A549 (cell line): ENCODE data around the gene BAHCC1. TPM values are rescaled to one million over a fixed set of nuclear protein-coding genes. Genes with fewer than 3 reads are reported as not detected.

Experiments used
- ATAC-seq, 2 experiments: fragments of 200-7000 bp in 1 of 2; fragments of >200 bp in 1 of 2; cut with Nextera tagmentation in 1 of 2; cut with Tn5 transposase in 1 of 2; 3 replicates each; pipeline versions ENCODE4 v1.8.0 to v1.9.1; 2018 to 2020; ENCODE audit warnings: mild to moderate bottlenecking in 1 of 2, moderate library complexity in 1 of 2
- CTCF ChIA-PET: fragments of 300-600 bp; sonication (Branson Sonifier 250); formaldehyde crosslinking; extraction: SDS; loops from one replicate; lab custom pipeline; 2021; ENCODE audit warnings: antibody characterized with exemption, inconsistent platforms; lab: Yijun Ruan, JAX
- POLR2A ChIA-PET: fragments of 350-600 bp; formaldehyde crosslinking; extraction: SDS; loops from one replicate; lab custom pipeline; 2021; ENCODE audit warnings: antibody characterized with exemption, inconsistent platforms; lab: Yijun Ruan, JAX
- DNase-seq, 2 experiments: peaks; one replicate each; pipeline versions ENCODE4 v3.0.0 to v3.0.0-alpha.2; 2011 to 2016; ENCODE audit warnings: low read depth in 1 of 2, low spot score in 1 of 2
- FAIRE-seq: peaks from 2 replicates; lab custom pipeline; 2011; peaks lifted over from hg19 to GRCh38; lab: Jason Lieb, UNC
- H3K27ac ChIP-seq, 2 experiments: fragments of >200 bp; sonication (Bioruptor Twin); formaldehyde crosslinking; 3 replicates each; pipeline ENCODE4 v1.5.1; 2016 to 2017
- H3K4me1 ChIP-seq: fragments of >200 bp; sonication (Bioruptor Twin); formaldehyde crosslinking; 3 replicates; pipeline ENCODE4 v1.6.1; 2016
- H3K4me2 ChIP-seq: fragments of >200 bp; sonication (Bioruptor Twin); formaldehyde crosslinking; 3 replicates; pipeline ENCODE4 v1.6.1; 2016
- H3K4me3 ChIP-seq: fragments of >200 bp; sonication (Bioruptor Twin); formaldehyde crosslinking; 3 replicates; pipeline ENCODE4 v1.5.1; 2016
- H3K9me3 ChIP-seq: fragments of >200 bp; sonication (Bioruptor Twin); formaldehyde crosslinking; 3 replicates; pipeline ENCODE4 v1.6.1; 2016
- BHLHE40 ChIP-seq: IDR thresholded peaks from 2 replicates; pipeline ENCODE4 v1.6.1; 2012; ENCODE audit warnings: low read depth, low read length, inconsistent platforms
- CBX2 ChIP-seq: fragments of 200-600 bp; sonication (generic); IDR thresholded peaks from 2 replicates; pipeline ENCODE4 v1.6.1; 2016; ENCODE audit warnings: low read depth, mild to moderate bottlenecking, borderline replicate concordance
- EHF ChIP-seq: fragments of 250-450 bp; sonication (Bioruptor Pico); IDR thresholded peaks from 2 replicates; pipeline ENCODE4 v1.5.0; 2020; ENCODE audit warnings: mild to moderate bottlenecking
- EHMT2 ChIP-seq: fragments of 200-600 bp; sonication (generic); IDR thresholded peaks from 2 replicates; pipeline ENCODE4 v1.6.1; 2016; ENCODE audit warnings: antibody characterized with exemption, low read depth, mild to moderate bottlenecking, moderate library complexity
- EP300 ChIP-seq, 2 experiments: fragments of >200 bp; sonication (Bioruptor Twin); formaldehyde crosslinking; IDR thresholded peaks; 2 replicates in 1 of 2; 3 replicates in 1 of 2; pipeline ENCODE4 v1.6.1; 2016 to 2017
- ESRRA ChIP-seq: fragments of 150-350 bp; IDR thresholded peaks from 2 replicates; pipeline ENCODE4 v1.6.1; 2014; ENCODE audit warnings: mild to moderate bottlenecking, low read length, borderline replicate concordance
- FOSL2 ChIP-seq, 2 experiments: fragments of 450-650 bp in 1 of 2; fragments of >200 bp in 1 of 2; sonication (Bioruptor Twin) in 1 of 2; formaldehyde crosslinking; IDR thresholded peaks; 2 replicates each; pipeline versions ENCODE4 v1.5.0 to v1.6.1; 2016 to 2020; ENCODE audit warnings: mild to moderate bottlenecking in 1 of 2, moderate library complexity in 1 of 2
- FOXS1 ChIP-seq: fragments of 250-450 bp; sonication (Bioruptor Pico); IDR thresholded peaks from 2 replicates; pipeline ENCODE4 v1.5.0; 2020; ENCODE audit warnings: mild to moderate bottlenecking, moderate library complexity
- GATA3 ChIP-seq: IDR thresholded peaks from 2 replicates; pipeline ENCODE4 v1.6.1; 2012; ENCODE audit warnings: borderline replicate concordance
- HOXB13 ChIP-seq: fragments of 250-450 bp; sonication (Bioruptor Pico); IDR thresholded peaks from 2 replicates; pipeline ENCODE4 v1.5.0; 2020; ENCODE audit warnings: low read depth, mild to moderate bottlenecking, moderate library complexity
- HOXB5 ChIP-seq: fragments of 250-450 bp; sonication (Bioruptor Pico); IDR thresholded peaks from 2 replicates; pipeline ENCODE4 v1.5.0; 2020; ENCODE audit warnings: mild to moderate bottlenecking, moderate library complexity
- JUN ChIP-seq, 2 experiments: fragments of >200 bp; sonication (Bioruptor Twin); formaldehyde crosslinking; IDR thresholded peaks; 2 replicates in 1 of 2; 3 replicates in 1 of 2; pipeline ENCODE4 v1.6.1; 2016 to 2017
- MAFK ChIP-seq: fragments of 450-650 bp; IDR thresholded peaks from 2 replicates; pipeline ENCODE4 v1.6.1; 2014; ENCODE audit not compliant: partially characterized antibody
- NFE2L2 ChIP-seq: fragments of 150-350 bp; conservative IDR thresholded peaks from 2 replicates; pipeline ENCODE4 v1.6.1; 2014; ENCODE audit warnings: low read length
- NR3C1 ChIP-seq: fragments of >200 bp; sonication (Bioruptor Twin); formaldehyde crosslinking; IDR thresholded peaks from 3 replicates; pipeline ENCODE4 v1.6.1; 2017
- PHF8 ChIP-seq: fragments of 200-600 bp; sonication (generic); IDR thresholded peaks from 2 replicates; pipeline ENCODE4 v1.6.1; 2016; ENCODE audit warnings: low read depth, mild to moderate bottlenecking, antibody characterized with exemption, moderate library complexity, borderline replicate concordance
- POLR2A ChIP-seq: IDR thresholded peaks from 2 replicates; pipeline ENCODE4 v1.6.1; 2012; ENCODE audit warnings: mild to moderate bottlenecking, low read length
- POLR2AphosphoS2 ChIP-seq: conservative IDR thresholded peaks from 2 replicates; pipeline ENCODE4 v1.6.1; 2012; ENCODE audit warnings: low read length, improper control_type of control experiment, inconsistent platforms
- RFX5 ChIP-seq: fragments of 450-650 bp; IDR thresholded peaks from 2 replicates; pipeline ENCODE4 v1.7.1; 2014; ENCODE audit warnings: antibody characterized with exemption, mild to moderate bottlenecking, moderate library complexity
- RNF2 ChIP-seq: fragments of 200-600 bp; sonication (generic); IDR thresholded peaks from 2 replicates; pipeline ENCODE4 v1.6.1; 2016; ENCODE audit warnings: low read depth, mild to moderate bottlenecking, antibody characterized with exemption, moderate library complexity, borderline replicate concordance
- WGBS: methylation state at CpG from one replicate; pipeline ENCODE4 v1.1.6; 2017; ENCODE audit errors: missing lambda C conversion rate; 5-methylcytosine and 5-hydroxymethylcytosine counted together
- polyA plus RNA-seq, 4 experiments: library from polyadenylated mRNA; depleted of rRNA in 3 of 4; stranded (reverse); fragments of >200 nt; fragmentation: RNase III in 1 of 4; extraction: RNeasy Plus Mini Kit Qiagen cat#74134 plus additional on column Dnase treatment in 1 of 4; gene quantifications; 2 replicates in 3 of 4; 3 replicates in 1 of 4; pipeline ENCODE4 v1.2.3, GENCODE V29; 2011 to 2017
- TF ChIP-seq, protein P1 (sequence below): fragments of 150-350 bp; IDR thresholded peaks from 2 replicates; pipeline ENCODE4 v1.6.1; 2014; ENCODE audit warnings: low read depth, mild to moderate bottlenecking, low read length
- TF ChIP-seq, protein P2 (sequence below): fragments of 450-650 bp; IDR thresholded peaks from 2 replicates; pipeline ENCODE4 v1.6.1; 2014; ENCODE audit warnings: antibody characterized with exemption
- TF ChIP-seq, protein P3 (sequence below): IDR thresholded peaks from 2 replicates; pipeline ENCODE4 v1.6.1; 2012; ENCODE audit warnings: low read depth, borderline replicate concordance
- TF ChIP-seq, protein P4 (sequence below): fragments of >200 bp; sonication (Bioruptor Twin); formaldehyde crosslinking; IDR thresholded peaks from 2 replicates; pipeline ENCODE4 v1.6.1; 2016

BAHCC1 gene
- polyA plus RNA-seq, 2 of the 4 experiments (the other 2 are of a cell fraction) = 2.6 to 5.8 TPM

DNA sequence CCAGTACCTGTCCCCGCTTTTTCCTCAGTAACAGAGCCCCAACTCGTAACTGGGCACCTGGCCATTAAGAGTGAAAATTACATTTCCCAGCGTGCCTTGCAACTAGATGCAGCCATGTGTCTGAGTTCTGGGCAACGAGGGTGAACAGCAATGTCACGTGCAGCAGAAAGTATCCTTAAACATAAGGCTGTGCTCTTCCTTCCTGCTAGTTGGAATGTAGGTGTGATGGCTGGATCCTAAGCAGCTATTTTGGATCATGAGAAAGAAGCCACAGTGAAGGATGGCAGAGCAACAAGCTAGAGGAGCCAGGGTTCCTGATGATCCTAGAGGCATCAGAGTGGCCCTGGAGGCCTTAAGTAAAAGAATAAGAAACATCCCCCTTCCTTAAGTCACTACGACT lies 81.4 kb downstream of the BAHCC1 start:
- Histone ChIP-seq H3K4me1 (peaks cover 17% of the 10 kb centered on the region), H3K9me3 (no peaks in the 10 kb centered on the region), H3K27ac (no peak overlapping the region), H3K4me3 (no peak overlapping the region), H3K4me2 (no peak overlapping the region)
- TF ChIP-seq FOXS1 (CRISPR knock-in tag) (no peak), EHMT2 (no peak), NFE2L2 (no peak), HOXB13 (CRISPR knock-in tag) (no peak), HOXB5 (CRISPR knock-in tag) (no peak), POLR2AphosphoS2 (no peak), RNF2 (no peak), POLR2A (no peak), GATA3 (no peak), MAFK (no peak)
- TF ChIP-seq, protein P1, sequence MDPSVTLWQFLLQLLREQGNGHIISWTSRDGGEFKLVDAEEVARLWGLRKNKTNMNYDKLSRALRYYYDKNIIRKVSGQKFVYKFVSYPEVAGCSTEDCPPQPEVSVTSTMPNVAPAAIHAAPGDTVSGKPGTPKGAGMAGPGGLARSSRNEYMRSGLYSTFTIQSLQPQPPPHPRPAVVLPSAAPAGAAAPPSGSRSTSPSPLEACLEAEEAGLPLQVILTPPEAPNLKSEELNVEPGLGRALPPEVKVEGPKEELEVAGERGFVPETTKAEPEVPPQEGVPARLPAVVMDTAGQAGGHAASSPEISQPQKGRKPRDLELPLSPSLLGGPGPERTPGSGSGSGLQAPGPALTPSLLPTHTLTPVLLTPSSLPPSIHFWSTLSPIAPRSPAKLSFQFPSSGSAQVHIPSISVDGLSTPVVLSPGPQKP = no peak
- TF ChIP-seq, protein P2, sequence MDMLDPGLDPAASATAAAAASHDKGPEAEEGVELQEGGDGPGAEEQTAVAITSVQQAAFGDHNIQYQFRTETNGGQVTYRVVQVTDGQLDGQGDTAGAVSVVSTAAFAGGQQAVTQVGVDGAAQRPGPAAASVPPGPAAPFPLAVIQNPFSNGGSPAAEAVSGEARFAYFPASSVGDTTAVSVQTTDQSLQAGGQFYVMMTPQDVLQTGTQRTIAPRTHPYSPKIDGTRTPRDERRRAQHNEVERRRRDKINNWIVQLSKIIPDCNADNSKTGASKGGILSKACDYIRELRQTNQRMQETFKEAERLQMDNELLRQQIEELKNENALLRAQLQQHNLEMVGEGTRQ = no peak
- TF ChIP-seq, protein P3, sequence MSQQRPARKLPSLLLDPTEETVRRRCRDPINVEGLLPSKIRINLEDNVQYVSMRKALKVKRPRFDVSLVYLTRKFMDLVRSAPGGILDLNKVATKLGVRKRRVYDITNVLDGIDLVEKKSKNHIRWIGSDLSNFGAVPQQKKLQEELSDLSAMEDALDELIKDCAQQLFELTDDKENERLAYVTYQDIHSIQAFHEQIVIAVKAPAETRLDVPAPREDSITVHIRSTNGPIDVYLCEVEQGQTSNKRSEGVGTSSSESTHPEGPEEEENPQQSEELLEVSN = no peak
- no peak for FAIRE-seq
- no peak for ATAC-seq
- no peak for DNase-seq
- POLR2A ChIA-PET = interaction anchor here (0.6 kb wide), 1 partner anchor 331 kb away, joined by 6 read pairs; no protein-coding TSS in a partner anchor
- WGBS = 85% methylated on average over 6 of the region's 6 CpGs
- CTCF ChIA-PET = interaction anchor here (1.2 to 2.4 kb wide), 2 partner anchors 36 to 47 kb away, joined by 3 to 7 read pairs; no protein-coding TSS in a partner anchor

DNA sequence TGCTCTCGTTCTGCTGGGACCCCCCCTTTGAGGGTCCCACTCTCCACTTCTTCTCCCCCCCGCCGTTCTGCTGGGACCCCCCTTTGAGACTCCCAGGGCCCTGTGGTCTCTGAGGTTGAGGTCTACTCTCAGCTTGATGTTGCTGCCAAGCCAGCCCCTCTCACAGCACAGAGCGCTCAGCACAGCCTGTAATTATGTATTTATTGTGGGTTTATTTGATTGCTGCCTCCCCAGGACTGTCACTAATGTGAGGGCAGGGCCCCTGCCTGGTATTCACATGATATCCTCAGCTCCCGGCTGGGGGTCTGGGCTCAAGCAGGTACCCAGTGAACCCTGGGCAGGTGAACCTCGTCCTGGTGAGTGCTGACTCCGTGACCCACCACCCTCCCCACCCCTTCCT lies 81.9 kb downstream of the BAHCC1 start:
- H3K4me2 ChIP-seq = no peak overlapping the region
- CTCF ChIA-PET = interaction anchor here (1.2 to 2.4 kb wide), 2 partner anchors 36 to 48 kb away, joined by 3 to 7 read pairs; no protein-coding TSS in a partner anchor
- FAIRE-seq = no peak
- POLR2A ChIA-PET = interaction anchor here (0.6 kb wide), 1 partner anchor 331 kb away, joined by 6 read pairs; no protein-coding TSS in a partner anchor
- no peak for TF ChIP-seq EHMT2
- no peak for TF ChIP-seq EHF (CRISPR knock-in tag)
- no peak for TF ChIP-seq CBX2
- TF ChIP-seq RFX5 = no peak
- TF ChIP-seq FOSL2 (IDR thresholded peaks at IDR 0.05) = no peak
- no peak for TF ChIP-seq FOSL2 (CRISPR knock-in tag; IDR thresholded peaks at IDR 0.05)
- TF ChIP-seq POLR2A = no peak
- no peak for TF ChIP-seq RNF2
- TF ChIP-seq HOXB5 (CRISPR knock-in tag) = no peak
- no peak for TF ChIP-seq BHLHE40
- no peak for TF ChIP-seq EP300 (IDR thresholded peaks at IDR 0.05)
- TF ChIP-seq PHF8 = no peak
- no peak for TF ChIP-seq JUN (IDR thresholded peaks at IDR 0.05)
- no peak for TF ChIP-seq NR3C1
- no peak for TF ChIP-seq ESRRA
- TF ChIP-seq, protein P4, sequence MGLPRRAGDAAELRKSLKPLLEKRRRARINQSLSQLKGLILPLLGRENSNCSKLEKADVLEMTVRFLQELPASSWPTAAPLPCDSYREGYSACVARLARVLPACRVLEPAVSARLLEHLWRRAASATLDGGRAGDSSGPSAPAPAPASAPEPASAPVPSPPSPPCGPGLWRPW = no peak
- TF ChIP-seq, protein P2 = no peak
- TF ChIP-seq FOXS1 (CRISPR knock-in tag) = no peak
- peaks cover 20% of the 10 kb centered on the region for H3K4me1 ChIP-seq
- no peaks in the 10 kb centered on the region for H3K9me3 ChIP-seq
- H3K4me3 ChIP-seq = no peak overlapping the region
- no peak for DNase-seq
- WGBS = 67% methylated on average over 5 of the region's 7 CpGs
- no peak overlapping the region for H3K27ac ChIP-seq
- ATAC-seq = no peak
